NCI-H2227 (cell line): Measurements from ENCODE around the gene NDUFAF3.
A peak's percentile ranks its signal among the peaks of the same experiment; 100 is the strongest.

Experiments used
- DNase-seq: peaks from one replicate; lab custom pipeline; 2025; ENCODE audit not compliant: unreplicated experiment; lab: John Stamatoyannopoulos, UW

Gene NDUFAF3

GRCh38 chr3:49017971-49018706 lies 3.8 kb upstream of the NDUFAF3 start, which contains the start of gene DALRD3:
TSS of gene DALRD3 (minus strand) at chr3:49018580. CDS start at chr3:49018564, 16 bp downstream.
- peak; percentile 89 for DNase-seq

GRCh38 chr3:49018707-49019006 lies 3.3 kb upstream of the NDUFAF3 start:
- DNase-seq: no peak

GRCh38 chr3:49019941-49020329 lies 2.0 kb upstream of the NDUFAF3 start:
- DNase-seq: no peak

GRCh38 chr3:49020330-49021212 lies 1.4 kb upstream of the NDUFAF3 start:
- DNase-seq: peak; percentile 39

DNA sequence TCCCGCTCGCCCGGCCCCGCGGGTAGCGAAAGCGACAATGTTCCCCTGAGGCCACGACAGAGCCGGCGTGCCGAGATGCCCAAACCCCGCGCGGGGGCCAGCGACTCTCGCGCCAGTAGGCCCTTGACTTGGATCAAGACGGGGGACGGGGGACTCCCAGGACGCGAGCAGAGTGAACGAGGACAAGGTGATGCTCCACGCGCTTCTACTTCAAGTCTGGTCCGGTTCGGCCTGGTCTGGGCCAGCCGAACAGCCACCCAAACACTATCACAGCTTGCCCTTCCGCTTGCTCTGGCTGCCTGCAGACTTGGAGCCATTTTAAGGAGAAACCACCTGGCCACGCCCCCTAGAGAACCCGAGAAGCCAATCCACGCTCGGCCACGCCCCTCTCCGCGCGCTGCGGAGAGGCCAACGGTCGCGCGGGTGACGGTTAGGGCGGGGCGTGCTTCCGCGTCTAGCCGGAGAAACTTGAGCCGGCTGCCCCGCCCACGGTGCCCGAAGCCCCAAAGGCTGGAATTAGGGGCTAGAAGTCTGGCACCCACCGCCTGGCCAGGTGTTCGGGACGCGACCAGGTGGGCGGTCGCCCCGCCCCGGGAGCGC lies 608 bp upstream of the NDUFAF3 start:
- peak; percentile 98 for DNase-seq

DNA sequence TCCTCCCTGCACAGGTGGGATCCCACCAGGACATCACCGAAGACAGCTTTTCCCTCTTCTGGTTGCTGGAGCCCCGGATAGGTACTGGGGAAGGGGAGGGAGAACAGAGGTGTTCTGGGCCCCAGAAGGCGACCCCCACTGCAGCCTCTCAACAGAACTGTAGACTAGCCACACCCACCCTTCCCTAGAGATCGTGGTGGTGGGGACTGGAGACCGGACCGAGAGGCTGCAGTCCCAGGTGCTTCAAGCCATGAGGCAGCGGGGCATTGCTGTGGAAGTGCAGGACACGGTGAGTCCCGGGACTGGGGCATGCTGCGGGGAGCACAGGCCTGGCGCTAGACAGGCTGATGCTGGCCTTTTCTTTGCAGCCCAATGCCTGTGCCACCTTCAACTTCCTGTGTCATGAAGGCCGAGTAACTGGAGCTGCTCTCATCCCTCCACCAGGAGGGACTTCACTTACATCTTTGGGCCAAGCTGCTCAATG lies 809 bp downstream of the NDUFAF3 start:
- no peak for DNase-seq

DNA sequence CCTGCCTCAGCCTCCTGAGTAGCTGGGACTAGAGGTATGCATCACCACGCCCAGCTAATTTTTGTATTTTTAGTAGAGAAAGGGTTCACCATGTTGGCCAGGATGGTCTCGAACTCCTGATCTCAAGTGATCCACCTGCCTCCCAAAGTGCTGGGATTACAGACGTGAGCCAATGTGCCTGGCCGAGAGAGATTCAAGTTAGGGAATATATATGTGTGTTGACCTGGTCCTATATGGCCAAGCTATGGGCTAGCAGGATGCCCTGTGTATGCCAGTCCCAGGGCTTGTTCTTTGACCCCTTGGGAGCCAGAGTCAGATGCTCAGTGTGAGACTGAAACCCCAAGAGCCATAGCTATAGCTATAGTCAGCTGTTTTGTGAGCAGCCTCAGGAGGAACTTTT lies 1.9 kb downstream of the NDUFAF3 start:
- no peak for DNase-seq

GRCh38 chr3:49024449-49024848 lies 2.5 kb downstream of the NDUFAF3 start:
- DNase-seq: no peak

GRCh38 chr3:49025005-49025792 lies 3.3 kb downstream of the NDUFAF3 start:
- no peak for DNase-seq

DNA sequence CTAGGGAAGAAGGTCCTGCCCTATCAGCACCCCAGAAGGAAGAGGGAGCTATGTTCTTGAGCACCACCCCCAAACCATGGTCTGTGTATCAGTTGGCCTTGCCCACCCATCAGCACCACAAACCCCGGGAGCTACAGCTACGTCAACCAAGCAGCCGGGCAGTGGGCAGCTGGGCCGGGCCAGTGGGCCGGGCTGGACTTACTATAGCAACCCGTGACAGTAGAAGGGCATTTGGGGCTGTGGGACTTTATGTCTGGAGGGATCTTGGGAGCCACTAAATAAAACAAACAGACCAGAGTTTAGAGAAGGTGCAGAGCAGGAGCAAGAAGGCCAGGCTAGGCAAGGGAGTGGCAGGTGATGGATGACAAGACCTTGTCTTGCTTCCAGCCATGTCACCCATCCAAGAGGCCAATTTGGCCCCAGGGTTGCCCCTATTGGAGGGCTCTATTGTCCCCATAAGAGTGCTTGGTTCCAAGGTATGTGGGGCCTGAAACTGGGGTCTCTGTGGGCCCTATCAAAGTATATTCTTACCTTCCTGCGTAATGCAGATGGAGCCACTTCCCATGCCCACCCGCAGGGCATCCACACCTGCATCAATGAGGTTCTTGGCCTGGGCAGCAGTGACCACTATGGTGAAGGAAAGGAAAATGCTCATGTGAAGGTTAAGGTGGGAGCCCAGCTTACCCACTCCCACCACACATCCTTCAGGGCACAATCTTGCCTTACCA lies 4.0 kb downstream of the NDUFAF3 start:
- no peak for DNase-seq

DNA sequence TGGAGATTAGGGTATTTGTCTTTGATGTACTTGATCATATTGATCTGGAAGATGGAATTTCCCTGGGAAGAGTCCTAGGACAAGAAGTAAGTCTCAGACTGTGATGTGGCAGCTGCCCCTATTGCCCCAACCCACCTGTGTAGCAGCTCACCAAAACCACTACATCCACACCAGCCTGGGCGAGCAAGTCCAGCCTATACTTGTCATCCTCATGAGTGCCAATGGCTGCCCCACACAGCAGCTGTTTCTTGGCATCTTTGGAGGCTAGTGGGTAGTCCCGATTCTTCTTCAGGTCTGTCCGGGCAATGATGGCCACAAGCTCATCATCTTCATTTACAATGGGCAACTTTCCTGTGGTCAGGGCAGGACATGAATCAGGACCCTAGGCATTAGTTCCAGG lies 4.6 kb downstream of the NDUFAF3 start:
- no peak for DNase-seq

- no peak for DNase-seq
Observed at GRCh38 chr3:49027634-49028033, 5.7 kb downstream of the NDUFAF3 start.

DNA sequence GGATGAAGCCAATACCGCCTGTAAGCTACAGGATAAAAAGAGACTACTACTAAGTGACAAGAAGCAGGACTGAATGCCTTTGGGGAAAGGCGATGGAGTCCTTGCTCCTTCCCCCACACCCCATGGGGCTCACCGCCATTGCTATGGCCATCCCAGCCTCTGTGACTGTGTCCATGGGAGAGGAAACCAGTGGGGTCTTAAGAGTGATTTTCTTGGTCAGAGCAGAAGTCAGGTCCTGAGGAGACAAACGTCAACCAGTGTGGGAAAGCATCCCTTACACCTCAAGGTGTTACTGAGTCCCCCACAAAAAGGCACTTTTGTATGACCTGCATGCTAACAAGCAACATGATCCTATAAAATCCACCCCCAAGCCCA lies 6.4 kb downstream of the NDUFAF3 start:
- no peak for DNase-seq

DNA sequence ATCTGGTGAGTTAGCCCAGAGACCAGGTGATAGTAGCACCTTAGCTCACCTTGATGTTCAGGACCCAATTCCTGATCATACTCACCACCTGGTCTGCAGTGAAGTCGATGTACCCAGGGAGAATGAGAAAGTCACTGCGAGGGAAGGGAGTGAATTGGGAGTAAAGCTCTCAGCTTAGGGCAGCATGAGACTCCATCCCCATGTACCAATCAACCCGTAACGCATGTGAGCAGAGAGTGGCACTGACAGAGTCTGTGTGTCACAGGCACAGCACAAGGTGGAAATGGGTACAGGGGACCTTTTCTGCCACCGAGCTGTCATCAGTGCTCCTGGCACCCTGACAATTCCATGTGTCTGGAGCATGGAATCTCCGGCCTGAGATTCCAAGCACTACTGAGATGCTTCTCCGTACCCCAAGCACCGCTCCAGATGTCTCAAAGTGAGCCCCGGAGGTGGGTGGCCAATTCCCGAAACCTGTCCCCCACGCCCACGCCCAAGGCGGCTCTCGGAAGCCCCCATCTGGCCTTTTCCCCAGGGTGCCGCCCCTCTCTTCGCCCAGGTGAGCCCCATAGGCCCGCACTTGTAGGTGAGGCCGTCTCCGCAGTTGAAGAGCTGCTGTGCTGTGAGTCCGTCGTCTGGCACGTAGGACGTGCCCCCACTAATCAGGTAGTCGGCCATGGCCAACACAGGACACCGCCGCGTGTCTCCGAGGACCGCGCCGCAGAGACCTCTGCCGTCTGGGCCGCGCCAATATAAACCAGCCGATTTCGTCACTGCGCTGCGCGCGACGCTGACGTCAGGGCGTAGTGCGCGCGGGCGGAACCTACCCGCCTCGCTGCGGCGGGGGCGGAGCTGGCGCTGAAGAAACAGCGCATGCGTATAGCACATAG lies 7.0 kb downstream of the NDUFAF3 start, which contains the start of gene IMPDH2:
Gene IMPDH2 (minus strand): TSS at position 726 of the 890 bp plus-strand sequence. CDS start 48 bp downstream, at position 678.
- DNase-seq: peak; percentile 95

DNA sequence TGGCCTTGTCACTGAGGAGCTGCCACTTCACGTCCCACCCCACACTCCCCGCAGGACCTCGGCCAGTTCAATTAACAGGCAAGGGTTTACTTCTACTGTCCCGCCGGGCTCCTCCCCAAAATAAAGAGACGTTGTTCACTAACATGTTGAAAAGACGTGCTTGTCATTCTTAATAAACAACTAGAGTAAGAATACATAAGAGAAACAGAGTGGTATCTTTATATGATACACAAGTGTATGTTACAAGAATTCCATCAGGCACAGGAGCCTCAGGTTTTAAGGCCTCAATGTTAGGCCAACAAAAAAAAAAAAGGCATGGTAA lies 7.6 kb downstream of the NDUFAF3 start:
- no peak for DNase-seq

DNA sequence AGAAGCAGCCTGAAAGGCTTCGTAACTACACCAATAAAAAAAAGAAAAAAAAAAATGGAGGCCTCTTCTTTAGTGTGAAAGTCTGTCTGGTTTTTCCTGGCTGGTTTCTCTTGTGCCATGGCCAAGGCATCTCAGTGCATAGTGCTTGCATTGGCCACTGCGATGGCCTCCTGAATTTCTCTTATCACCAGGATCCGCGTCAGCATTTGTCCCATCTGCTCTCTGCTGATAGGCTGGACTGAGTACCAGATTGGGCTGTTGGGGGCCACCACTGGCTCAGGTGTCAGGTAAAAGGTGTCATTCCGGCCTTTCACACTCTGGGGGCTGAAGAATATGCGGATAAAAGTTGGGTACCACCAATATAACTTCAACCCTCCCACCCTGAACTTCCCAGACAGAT lies 8.4 kb downstream of the NDUFAF3 start:
- DNase-seq: no peak

DNA sequence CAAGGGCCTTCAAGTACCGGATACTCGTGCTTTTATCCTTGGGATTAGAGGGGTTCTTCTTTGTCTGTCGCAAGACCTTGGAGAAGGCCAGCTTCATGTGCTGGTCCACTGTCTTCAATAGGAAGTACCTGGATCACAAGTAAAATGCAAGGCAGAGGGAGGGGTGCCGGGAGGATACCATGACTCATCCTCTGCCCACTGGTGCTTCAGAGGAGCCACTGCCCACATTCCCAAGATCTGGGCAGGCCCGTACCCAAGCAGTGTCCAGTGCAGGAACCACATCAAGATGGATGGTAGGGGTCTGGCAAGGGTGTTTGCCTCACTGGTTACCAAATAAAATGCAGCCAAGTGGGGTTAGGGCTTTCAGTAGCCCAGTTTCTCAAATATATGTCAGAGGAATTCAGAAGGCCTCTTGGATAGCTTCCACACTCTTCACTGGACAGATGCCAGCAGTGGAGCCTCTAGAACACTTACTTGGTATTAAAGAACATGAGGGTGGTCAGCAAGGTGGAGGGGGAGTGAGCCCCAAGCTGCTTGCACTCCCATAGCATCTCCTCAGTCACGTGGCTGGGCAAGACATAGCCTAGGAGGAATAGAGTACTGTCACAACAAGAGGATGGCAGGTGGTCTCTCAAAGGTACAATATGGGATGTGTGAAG lies 10.9 kb downstream of the NDUFAF3 start:
- no peak for DNase-seq

DNA sequence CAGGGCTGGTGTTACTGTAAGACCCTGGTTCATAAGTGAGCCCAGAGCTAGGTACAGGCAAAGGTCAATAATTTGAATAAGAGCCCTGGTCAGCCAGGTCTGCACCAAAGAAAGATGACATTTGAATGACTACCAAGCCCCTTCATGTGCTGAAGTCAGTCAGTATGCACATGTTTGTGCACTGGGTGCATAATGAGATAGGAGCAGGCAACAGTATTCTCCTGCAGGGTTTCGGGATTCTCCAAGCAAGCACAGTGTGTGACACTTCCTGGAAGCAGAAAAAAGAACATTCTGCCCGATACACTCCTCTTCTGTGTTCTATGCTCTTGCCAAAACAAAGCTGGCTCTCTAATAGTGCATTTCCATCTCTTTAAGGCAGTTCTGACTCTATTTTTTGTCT lies 12.7 kb downstream of the NDUFAF3 start:
- DNase-seq: no peak

DNA sequence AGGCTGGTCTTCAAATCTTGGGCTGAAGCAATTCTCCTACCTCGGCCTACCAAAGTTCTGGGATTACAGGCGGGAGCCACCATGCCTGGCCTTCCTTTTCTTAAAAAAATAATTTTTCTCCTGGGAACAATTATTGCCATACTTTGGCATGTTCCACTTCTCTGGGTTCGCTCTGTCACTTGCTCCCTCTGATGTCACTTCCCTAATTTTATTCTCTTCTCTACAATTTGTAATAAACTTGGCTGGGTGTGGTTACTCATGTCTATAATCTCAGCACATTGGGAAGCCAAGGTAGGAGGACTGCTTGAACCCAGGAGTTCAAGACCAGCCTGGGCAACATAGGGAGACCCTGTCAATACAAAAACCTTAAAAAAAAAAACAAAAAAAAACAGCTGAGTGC lies 13.4 kb downstream of the NDUFAF3 start:
- no peak for DNase-seq
